ENCODE measurements around the gene TMEM214. TPM values are rescaled to one million over a fixed set of nuclear protein-coding genes. Genes with fewer than 3 reads are reported as not detected.

The TMEM214 gene
- polyA plus RNA-seq, 1 experiment = 235 TPM

DNA sequence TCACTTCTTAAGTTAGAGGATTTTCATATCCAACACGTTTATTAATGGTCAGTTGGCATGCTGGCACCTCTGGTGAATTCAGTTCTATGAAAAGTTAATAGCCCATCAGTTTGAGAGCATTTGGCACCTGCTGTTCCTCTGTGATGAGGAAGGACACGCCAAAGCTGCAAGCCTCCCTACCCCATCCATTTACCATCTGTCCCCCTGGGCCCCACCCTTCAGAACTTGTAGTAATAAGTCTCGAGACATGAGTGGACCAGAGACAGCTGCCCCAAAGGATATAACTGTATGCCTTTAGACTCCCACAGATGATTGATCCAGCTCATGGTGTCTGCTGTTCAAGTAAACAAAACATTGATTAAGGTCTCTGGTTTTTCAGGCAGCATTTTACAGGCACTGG lies 32.4 kb downstream of the TMEM214 start:
- no peaks in the 10 kb centered on the region for H3K27me3 ChIP-seq (ENCODE audit: control insufficient read depth, insufficient read depth, low read length)
- ChIA-PET CTCF (interaction anchor here (1.1 kb wide), 2 partner anchors 14 kb away, joined by 4 to 5 read pairs; partner anchors contain the start of gene AGBL5), POLR2A (interaction anchor here (0.9 to 1.2 kb wide), 2 partner anchors 11 to 13 kb away, joined by 4 to 5 read pairs; no protein-coding TSS in a partner anchor)
- H3K4me3 ChIP-seq (ENCODE audit: low read depth, low read length) = no peak overlapping the region
- TF ChIP-seq, protein P1, sequence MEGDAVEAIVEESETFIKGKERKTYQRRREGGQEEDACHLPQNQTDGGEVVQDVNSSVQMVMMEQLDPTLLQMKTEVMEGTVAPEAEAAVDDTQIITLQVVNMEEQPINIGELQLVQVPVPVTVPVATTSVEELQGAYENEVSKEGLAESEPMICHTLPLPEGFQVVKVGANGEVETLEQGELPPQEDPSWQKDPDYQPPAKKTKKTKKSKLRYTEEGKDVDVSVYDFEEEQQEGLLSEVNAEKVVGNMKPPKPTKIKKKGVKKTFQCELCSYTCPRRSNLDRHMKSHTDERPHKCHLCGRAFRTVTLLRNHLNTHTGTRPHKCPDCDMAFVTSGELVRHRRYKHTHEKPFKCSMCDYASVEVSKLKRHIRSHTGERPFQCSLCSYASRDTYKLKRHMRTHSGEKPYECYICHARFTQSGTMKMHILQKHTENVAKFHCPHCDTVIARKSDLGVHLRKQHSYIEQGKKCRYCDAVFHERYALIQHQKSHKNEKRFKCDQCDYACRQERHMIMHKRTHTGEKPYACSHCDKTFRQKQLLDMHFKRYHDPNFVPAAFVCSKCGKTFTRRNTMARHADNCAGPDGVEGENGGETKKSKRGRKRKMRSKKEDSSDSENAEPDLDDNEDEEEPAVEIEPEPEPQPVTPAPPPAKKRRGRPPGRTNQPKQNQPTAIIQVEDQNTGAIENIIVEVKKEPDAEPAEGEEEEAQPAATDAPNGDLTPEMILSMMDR (IDR thresholded peaks at IDR 0.05; ENCODE audit: insufficient read depth, low read depth, low read length) = no peak
- H3K36me3 ChIP-seq (ENCODE audit: control insufficient read depth, insufficient read depth, low read length) = peaks cover 19% of the 10 kb centered on the region
- no peak for DNase-seq (ENCODE audit: low read depth)

DNA sequence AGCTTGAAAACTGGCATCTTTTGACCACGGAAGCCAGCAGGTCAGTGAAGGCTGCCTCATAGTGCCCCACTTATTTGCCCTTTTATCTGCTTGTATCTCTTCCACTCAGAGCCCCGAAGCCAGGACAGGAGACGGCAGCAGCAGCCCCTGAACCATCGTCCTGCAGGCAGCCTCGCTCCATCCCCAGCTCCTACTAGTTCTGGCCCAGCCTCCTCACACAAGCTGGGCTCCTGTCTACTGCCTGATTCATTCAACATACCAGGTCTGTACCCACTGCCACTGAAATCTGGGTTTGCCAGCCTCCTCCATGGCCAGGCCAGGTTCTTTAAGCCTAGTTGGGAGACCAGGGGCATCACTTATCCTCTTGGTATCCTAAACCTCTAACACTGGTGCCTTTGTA lies 34.6 kb downstream of the TMEM214 start:
- Histone ChIP-seq H3K27me3 (ENCODE audit: control insufficient read depth, insufficient read depth, low read length) (no peaks in the 10 kb centered on the region), H3K4me3 (ENCODE audit: low read depth, low read length) (no peak overlapping the region), H3K36me3 (ENCODE audit: control insufficient read depth, insufficient read depth, low read length) (peaks cover 19% of the 10 kb centered on the region)
- DNase-seq (ENCODE audit: low read depth) = no peak
- ChIA-PET POLR2A (no interaction called here), CTCF (interaction anchor here (1.4 to 2.0 kb wide), 3 partner anchors 8 to 105 kb away, joined by 5 read pairs; partner anchors contain the start of gene EMILIN1)
- TF ChIP-seq, protein P1 (IDR thresholded peaks at IDR 0.05; ENCODE audit: insufficient read depth, low read depth, low read length) = no peak

DNA sequence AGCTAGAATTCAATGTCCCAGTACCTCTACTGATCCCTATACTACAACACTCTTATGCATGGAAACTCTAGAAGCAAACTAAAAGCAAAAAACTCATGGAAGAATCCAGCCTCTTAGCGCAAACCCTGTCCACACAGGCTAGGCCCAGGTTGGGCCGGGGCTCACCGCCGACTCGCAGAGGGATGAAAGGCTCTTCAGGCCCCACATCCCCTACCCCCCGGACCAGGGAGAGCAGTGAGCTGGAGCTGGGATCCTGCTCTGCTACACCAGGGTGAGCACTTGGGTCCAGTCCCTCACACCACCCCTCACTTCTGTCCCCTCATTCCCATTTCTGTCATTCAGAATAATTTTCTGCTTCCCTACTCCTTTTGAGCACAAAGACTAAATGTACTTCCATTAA lies 36.7 kb downstream of the TMEM214 start:
- Histone ChIP-seq H3K4me3 (ENCODE audit: low read depth, low read length) (no peak overlapping the region), H3K27me3 (ENCODE audit: control insufficient read depth, insufficient read depth, low read length) (no peaks in the 10 kb centered on the region), H3K36me3 (ENCODE audit: control insufficient read depth, insufficient read depth, low read length) (peaks cover 17% of the 10 kb centered on the region)
- CTCF ChIA-PET = interaction anchor here (0.6 to 1.0 kb wide), 2 partner anchors 65 to 223 kb away, joined by 3 read pairs; no protein-coding TSS in a partner anchor
- TF ChIP-seq, protein P1 (IDR thresholded peaks at IDR 0.05; ENCODE audit: insufficient read depth, low read depth, low read length) = no peak
- POLR2A ChIA-PET = no interaction called here
- DNase-seq (ENCODE audit: low read depth) = no peak

DNA sequence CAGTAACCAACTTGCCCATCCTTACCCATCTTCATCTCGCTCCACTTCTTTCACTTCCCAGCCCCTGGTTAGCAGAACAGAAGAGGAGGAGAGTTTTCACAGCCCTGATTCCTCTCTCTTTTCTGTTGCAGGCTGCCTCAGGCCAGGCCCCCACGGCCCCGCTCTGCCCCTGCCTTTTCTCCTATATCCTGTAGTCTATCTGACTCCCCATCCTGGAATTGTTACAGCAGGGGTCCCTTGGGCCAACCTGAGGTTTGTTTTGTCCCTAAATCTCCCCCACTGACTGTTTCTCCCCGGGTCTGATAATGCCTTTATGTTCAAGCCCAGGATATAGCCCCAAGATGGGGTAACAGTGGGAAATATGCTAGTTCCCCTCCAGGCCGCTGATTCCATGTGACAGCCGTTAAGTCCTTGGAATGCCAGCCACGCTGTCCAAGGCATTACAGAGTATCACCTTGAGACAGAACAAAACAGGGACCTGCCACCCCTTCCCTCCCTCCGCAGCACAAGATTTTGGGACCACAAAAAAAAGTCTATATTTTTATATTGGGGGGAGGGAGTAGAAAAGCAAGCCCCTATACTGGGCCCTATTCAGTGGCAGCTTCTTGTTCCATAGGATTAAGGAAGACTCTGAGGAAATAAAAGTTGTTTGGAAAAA lies 37.3 kb downstream of the TMEM214 start:
- TF ChIP-seq, protein P1 (IDR thresholded peaks at IDR 0.05; ENCODE audit: insufficient read depth, low read depth, low read length) = no peak
- no peak for DNase-seq (ENCODE audit: low read depth)
- ChIA-PET POLR2A (interaction anchor here (0.6 kb wide), 1 partner anchor 700 kb away, joined by 4 read pairs; no protein-coding TSS in a partner anchor), CTCF (no interaction called here)
- H3K4me3 ChIP-seq (ENCODE audit: low read depth, low read length) = peak overlapping the region; percentile 87
- H3K27me3 ChIP-seq (ENCODE audit: control insufficient read depth, insufficient read depth, low read length) = no peaks in the 10 kb centered on the region
- peaks cover 17% of the 10 kb centered on the region for H3K36me3 ChIP-seq (ENCODE audit: control insufficient read depth, insufficient read depth, low read length)

DNA sequence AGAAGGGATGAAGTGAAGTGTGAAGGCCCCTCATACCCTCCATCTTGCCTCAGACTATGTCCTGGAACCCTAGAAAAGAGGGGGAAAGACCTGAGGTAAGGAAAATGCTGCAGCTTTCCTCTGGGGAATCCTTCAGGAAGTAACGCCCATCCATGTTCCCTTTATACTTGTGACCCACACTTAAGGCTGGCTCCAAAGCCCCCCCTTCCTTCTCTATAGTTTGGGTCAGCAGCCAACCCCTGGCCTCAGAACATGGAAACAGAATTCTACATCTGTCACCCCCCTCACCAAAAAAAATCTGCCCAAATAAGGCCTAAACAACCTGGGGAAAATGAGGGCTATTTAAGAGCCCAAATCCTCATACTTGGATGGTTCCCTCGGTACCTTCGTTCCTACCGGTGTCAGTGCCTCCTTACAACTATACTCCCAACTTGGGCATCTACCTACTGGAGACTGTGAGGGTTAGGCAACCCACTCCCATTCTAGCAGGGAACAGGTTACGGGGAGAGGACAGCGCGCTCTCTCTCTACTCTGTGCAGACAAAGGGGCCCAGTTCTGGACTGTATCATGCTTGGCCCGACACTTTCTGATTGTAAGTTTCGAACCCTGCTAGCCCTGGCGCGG lies 38.0 kb downstream of the TMEM214 start:
- H3K4me3 ChIP-seq (ENCODE audit: low read depth, low read length) = peak overlapping the region; percentile 87
- ChIA-PET POLR2A (interaction anchor here (0.6 to 0.8 kb wide), 4 partner anchors 16 to 700 kb away, joined by 3 to 7 read pairs (median 4); no protein-coding TSS in a partner anchor), CTCF (no interaction called here)
- H3K36me3 ChIP-seq (ENCODE audit: control insufficient read depth, insufficient read depth, low read length) = peaks cover 16% of the 10 kb centered on the region
- TF ChIP-seq, protein P1 (IDR thresholded peaks at IDR 0.05; ENCODE audit: insufficient read depth, low read depth, low read length) = no peak
- no peaks in the 10 kb centered on the region for H3K27me3 ChIP-seq (ENCODE audit: control insufficient read depth, insufficient read depth, low read length)
- DNase-seq (ENCODE audit: low read depth) = no peak

Measured in BJ (cell line).